Measurements from ENCODE around the gene FLNC.

Gene FLNC

DNA sequence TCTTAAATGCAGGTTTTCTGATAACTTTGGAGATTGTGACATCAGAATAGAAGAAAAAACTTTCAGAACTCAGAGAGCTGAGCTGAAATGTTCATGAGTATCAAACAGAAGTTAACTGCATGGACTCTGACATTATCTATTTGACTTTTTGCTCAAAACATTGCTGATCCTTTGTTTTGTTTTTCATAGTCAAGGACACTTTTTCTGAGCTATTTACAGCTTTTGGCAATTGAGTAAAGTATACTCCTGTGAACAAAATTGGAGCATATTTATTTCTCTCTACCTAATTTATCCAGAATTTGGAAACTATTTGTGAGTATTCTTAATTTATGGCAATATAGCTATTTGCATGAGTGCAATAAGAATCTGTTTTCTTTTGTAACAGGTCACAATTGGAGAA lies 69.2 kb downstream of the FLNC start:
- no peak overlapping the region for H3K27ac ChIP-seq
- TF ChIP-seq, protein P1, sequence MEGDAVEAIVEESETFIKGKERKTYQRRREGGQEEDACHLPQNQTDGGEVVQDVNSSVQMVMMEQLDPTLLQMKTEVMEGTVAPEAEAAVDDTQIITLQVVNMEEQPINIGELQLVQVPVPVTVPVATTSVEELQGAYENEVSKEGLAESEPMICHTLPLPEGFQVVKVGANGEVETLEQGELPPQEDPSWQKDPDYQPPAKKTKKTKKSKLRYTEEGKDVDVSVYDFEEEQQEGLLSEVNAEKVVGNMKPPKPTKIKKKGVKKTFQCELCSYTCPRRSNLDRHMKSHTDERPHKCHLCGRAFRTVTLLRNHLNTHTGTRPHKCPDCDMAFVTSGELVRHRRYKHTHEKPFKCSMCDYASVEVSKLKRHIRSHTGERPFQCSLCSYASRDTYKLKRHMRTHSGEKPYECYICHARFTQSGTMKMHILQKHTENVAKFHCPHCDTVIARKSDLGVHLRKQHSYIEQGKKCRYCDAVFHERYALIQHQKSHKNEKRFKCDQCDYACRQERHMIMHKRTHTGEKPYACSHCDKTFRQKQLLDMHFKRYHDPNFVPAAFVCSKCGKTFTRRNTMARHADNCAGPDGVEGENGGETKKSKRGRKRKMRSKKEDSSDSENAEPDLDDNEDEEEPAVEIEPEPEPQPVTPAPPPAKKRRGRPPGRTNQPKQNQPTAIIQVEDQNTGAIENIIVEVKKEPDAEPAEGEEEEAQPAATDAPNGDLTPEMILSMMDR (conservative IDR thresholded peaks at IDR 0.05) = no peak

DNA sequence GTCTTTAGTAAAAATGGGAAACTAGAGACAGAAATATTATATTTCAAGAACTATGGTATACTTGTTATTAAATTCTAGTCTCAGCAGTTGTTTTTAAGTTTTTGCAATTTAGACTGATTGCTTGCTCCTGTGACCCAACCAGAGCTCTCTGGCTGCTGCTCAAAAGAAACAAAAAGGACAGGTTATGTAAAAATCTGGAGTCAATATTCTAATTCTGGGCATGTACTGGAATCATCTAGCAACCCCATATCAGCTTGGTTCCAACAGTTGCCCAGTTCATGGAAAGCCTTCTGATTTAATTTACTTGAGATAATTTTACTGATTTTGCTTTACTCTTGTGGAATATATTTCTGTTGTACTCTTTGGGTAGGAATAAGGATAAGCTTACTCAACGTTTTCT lies 70.0 kb downstream of the FLNC start:
- TF ChIP-seq, protein P1 (conservative IDR thresholded peaks at IDR 0.05) = no peak

DNA sequence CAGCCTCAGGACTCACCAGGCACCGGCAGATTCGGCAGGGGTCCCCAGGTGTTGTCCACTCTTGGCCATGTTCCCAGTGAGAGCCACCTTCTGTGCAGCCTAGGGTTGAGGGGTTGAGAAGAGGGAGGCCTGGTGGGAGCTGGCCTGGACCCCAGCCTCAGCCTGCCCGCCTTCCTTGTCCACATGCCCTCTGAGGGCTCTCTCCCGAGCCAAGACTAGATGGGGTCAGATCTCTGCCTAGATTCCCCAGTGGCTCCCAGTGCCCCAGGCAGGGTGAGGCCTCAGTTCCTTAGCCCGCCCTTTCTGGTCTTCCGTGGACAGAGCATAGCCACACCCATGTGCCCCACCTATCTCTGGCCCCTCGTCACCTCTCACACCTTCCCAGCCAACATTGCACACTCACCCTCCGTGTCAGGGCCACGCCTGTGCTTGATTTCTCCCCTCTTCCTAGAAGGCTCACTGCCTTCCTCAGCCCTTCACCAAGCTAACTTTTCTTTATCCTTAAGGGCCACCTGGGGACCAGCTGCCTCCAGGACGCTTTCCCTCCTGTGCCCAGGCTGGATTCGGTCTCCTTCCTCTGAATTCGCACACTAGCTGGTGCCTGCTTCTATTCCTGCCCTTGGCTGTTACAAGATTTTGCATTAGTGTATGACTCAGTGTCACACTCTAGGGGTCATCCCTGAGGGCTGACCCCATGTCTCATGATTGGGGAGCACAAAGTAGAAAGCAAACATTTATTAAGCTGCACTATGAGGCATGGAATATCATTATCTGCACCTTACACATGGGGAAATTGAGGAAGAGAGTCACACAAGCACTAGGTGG lies 72.8 kb downstream of the FLNC start:
- TF ChIP-seq, protein P1 (conservative IDR thresholded peaks at IDR 0.05) = no peak
- H3K27ac ChIP-seq = no peak overlapping the region

More for the DNA sequence above, 70.0 kb downstream of the FLNC start:
- no peak overlapping the region for H3K27ac ChIP-seq

DNA sequence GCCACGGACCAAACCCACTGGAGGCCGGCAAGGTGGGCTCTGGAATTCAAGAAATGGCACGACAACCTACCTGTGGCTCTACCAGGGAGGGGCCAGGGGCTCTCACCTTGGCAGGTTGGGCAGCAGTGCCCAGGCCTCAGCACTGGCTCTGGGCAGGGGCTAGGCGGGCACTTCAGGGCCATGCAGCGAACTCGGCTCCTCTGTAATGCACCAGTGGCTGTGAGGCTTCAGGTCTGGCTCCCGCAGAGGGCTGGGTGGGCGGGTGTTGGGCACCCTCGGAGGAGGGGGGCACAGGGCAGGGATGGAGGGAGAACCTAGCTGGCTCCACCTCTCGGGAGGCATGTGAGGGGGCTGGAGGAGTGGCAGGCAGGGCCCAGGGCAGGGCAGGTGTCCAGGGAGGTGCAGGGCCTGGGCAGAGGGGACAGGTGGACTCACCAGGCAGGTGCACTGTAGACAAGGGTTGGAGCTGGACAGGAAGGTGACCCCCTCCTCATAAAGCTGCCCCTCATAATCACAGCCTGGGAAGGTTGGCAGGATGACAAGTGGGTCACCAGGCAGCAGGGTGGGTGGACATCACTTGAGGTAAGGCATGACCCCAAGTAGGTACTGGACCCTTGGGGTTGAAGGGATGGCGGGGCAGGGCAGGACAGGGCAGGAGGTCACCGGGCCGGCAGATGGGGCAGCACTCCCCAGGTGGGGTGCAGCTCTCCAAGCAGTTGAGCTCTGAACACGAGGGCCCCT lies 73.6 kb downstream of the FLNC start:
- no peak overlapping the region for H3K27ac ChIP-seq
- TF ChIP-seq, protein P1 (conservative IDR thresholded peaks at IDR 0.05) = no peak

DNA sequence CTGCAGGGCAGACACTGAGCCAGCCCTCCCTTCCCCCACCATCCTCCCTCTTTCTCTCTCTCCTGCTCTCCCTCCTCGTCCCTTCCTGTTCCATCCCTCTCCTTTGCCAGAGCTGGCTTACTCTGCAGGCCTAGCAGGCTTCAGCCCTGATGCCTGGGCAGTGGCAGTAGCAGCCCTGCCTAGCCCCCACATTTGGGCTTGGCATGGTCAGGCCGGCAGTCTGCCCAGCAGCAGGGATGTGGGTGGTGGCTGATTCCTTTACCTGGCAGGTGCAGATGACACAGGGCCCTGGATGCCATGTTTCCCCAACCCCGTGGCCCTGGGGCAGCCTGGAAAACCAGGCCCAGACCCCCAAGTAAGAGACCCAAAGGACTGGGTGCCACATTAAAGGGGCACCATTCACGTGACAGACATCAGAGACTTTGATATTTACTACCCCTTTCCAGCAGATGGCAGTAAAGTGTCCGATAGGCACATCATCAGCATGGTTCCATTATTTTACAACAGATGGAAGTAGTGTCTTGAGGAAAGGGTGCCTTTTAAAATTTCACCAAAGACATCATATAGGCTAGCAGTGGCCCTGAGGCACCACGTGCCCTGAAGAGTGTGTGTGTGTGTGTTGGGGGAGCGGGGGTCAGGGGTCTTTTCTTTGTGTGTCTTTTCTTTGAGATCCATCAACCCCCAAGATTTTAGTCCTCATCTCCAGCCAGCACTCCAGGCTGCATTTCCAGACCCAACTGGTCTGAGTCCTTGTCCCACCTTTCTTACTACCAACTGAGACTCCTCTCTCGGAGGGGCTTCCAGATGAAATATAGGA lies 74.4 kb downstream of the FLNC start:
- no peak overlapping the region for H3K27ac ChIP-seq
- TF ChIP-seq, protein P1 (conservative IDR thresholded peaks at IDR 0.05) = peak; percentile 84

DNA sequence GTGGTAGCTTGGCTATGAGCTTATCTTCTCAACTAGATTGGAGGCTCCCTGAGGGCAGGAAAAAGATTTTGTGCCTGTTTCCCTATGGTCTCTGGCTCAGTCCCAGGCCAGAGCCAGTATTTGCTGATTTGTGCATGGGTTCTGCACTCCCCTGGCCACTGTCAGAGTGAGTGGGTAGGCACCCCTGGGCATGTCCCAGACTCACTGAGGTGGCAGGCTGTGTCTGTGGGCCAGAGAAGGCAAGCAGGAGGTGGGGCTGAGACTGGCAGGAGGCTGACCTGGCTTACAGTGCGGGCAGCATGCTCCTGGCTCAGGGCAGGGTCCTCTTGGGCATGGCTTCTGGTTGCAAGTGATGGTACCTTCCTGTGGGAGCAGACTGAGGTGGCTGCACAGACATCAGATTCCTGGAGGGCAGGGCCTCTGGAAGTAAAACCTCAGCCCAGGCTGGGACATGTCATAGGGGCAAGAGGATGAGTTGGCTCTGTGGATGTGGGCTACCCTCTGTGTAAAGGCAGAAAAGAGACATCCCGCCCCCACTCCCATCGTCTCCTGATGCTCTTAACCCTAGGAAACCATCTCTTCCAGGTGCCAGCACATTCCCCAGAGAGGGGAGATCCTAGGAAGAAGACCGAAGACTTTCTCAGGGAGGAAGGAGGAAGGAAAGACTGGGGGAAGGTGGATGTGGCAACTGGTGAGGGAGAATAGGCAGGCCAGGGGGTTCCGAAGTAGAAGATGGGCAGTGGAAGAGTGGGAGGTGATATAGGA lies 76.0 kb downstream of the FLNC start:
- TF ChIP-seq, protein P1 (conservative IDR thresholded peaks at IDR 0.05) = no peak
- H3K27ac ChIP-seq = no peak overlapping the region

Data from VCaP (cell line).